Measurements from ENCODE around the gene ASPG. TPM values are rescaled to one million over a fixed set of nuclear protein-coding genes. Genes with fewer than 3 reads are reported as not detected.

The ASPG gene
- total RNA-seq, 1 experiment from 2014 or later, result not detected

DNA sequence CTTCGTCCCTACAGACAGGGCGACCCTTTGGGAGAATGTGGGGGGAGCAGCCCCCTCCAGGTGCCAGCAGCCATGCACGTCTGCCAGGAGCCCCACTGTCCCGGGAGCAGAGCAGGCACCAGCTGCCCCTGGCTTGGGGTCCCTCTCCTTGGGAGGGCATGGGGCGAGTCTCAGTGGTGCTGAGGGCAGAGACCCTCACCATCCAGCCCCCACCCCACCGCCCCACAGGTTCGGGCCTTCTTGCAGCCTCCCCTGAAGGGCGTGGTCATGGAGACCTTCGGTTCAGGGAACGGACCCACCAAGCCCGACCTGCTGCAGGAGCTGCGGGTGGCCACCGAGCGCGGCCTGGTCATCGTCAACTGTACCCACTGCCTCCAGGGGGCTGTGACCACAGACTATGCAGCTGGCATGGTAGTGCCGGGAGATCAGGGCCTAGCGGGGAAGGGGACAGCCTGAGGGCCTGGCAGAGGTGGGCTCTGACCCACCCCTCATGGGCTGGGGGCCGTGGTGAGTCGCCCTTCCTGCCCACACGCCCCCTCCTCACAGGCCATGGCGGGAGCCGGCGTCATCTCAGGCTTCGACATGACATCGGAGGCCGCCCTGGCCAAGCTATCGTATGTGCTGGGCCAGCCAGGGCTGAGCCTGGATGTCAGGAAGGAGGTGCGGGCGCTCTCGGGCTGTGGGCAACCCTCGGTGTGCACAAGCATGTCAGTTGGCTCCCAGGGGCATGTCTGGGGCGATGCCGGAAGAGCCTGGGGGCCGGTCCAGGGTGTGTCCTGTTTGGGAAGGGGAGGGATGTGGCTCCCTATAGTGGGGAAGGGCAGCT, 18.8 kb downstream of the ASPG start:
- no peaks in the 10 kb centered on the region for H3K27me3 Mint-ChIP-seq (ENCODE audit: unreplicated experiment)
- H3K4me3 Mint-ChIP-seq (ENCODE audit: low read depth, unreplicated experiment), result no peak overlapping the region
- BruUV-seq (replicated peaks), result no TSS peak
- no peaks in the 10 kb centered on the region for H3K36me3 Mint-ChIP-seq (ENCODE audit: insufficient read depth, unreplicated experiment)
- no peak overlapping the region for H3K27ac Mint-ChIP-seq (ENCODE audit: unreplicated experiment)
- no peaks in the 10 kb centered on the region for H3K9me3 Mint-ChIP-seq (ENCODE audit: low read depth, unreplicated experiment)
- DNase-seq, result no peak
- intact Hi-C loops (cut with micrococcal nuclease; ENCODE audit: unreplicated experiment), result no loop called here
- TF ChIP-seq CTCF (IDR thresholded peaks at IDR 0.05; ENCODE audit: unreplicated experiment), result no peak
- CTCF ChIA-PET, result interaction anchor here (0.6 to 1.2 kb wide), 2 partner anchors 9 to 1008 kb away, joined by 3 read pairs; no protein-coding TSS in a partner anchor
- peaks cover 8% of the 10 kb centered on the region for H3K4me1 Mint-ChIP-seq (ENCODE audit: low read depth, unreplicated experiment)

DNA sequence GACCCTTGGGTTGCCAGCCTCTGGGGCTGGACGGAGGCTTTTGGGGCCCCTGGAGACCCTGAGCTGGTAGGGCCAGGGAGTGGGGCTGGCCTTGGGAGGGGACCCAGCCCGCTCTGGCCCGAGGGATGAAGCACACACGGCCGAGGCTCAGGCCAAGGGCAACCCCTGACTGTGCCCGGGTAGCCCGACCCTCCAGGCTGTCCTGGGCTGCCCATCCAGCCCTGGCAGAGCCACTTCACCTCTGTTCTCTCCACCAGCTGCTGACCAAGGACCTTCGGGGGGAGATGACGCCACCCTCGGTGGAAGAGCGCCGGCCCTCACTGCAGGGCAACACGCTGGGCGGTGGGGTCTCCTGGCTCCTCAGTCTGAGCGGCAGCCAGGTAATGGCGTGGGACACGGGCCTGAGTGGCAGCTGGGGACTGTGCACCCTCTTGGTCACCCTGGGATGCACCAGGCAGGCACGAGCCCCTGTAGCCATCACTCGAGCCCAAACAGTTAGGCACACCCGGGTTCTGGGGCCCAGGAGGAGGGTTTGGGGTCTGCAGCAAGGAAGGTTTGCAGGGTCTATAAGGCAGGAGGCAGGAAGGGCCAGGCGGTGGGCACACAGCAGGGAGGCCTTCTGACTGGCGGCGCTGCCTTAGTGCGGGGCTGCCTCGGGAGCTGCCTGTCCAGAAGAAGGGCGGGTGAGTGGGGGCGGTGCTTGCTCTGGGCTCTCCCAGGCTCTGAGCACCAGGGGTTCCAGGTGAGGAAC, 19.7 kb downstream of the ASPG start:
- intact Hi-C loops (cut with micrococcal nuclease; ENCODE audit: unreplicated experiment), result no loop called here
- BruUV-seq (replicated peaks), result no TSS peak
- Mint-ChIP-seq H3K36me3 (ENCODE audit: insufficient read depth, unreplicated experiment) (no peaks in the 10 kb centered on the region), H3K27ac (ENCODE audit: unreplicated experiment) (no peak overlapping the region), H3K9me3 (ENCODE audit: low read depth, unreplicated experiment) (no peaks in the 10 kb centered on the region), H3K27me3 (ENCODE audit: unreplicated experiment) (no peaks in the 10 kb centered on the region), H3K4me3 (ENCODE audit: low read depth, unreplicated experiment) (no peak overlapping the region), H3K4me1 (ENCODE audit: low read depth, unreplicated experiment) (peaks cover 6% of the 10 kb centered on the region)
- TF ChIP-seq CTCF (IDR thresholded peaks at IDR 0.05; ENCODE audit: unreplicated experiment), result no peak
- peak; percentile 6 for DNase-seq
- CTCF ChIA-PET, result no interaction called here

DNA sequence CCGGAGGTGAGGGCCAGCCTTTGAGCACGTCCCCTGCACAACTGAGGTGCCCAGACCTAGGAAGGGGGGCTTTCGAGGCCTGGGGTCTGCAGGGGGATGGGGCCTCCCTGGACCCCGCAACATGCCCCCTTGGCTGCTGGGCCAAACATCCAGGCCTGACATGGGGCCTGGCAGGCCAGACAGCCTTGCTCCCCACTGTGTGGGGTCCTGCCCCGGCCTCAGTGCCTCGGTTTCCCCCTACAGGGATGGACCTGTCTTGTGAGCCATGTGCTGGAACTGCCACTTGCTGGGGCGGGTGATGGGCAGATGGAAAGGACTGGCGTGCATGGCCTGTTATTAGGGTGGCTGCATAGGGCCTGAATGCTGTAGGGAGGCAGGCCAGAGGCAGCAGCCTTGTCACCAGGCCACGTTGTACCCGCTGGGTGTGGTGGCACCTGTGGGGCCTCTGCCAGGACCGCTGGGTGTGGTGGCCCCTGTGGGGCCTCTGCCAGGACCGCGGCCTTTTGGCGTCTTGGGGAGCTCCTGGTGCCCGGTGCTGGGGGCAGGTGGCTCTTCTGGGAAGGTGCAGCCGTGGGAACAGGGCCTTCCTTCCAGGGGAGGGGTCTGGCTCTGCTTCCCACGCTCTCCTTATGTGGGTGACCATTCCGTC, 20.4 kb downstream of the ASPG start:
- H3K27ac Mint-ChIP-seq (ENCODE audit: unreplicated experiment), result no peak overlapping the region
- BruUV-seq (replicated peaks), result no TSS peak
- no peak overlapping the region for H3K4me3 Mint-ChIP-seq (ENCODE audit: low read depth, unreplicated experiment)
- peak; percentile 0 for DNase-seq
- no peak for TF ChIP-seq CTCF (IDR thresholded peaks at IDR 0.05; ENCODE audit: unreplicated experiment)
- intact Hi-C loops (cut with micrococcal nuclease; ENCODE audit: unreplicated experiment), result no loop called here
- no peaks in the 10 kb centered on the region for H3K4me1 Mint-ChIP-seq (ENCODE audit: low read depth, unreplicated experiment)
- no peaks in the 10 kb centered on the region for H3K9me3 Mint-ChIP-seq (ENCODE audit: low read depth, unreplicated experiment)
- no peaks in the 10 kb centered on the region for H3K36me3 Mint-ChIP-seq (ENCODE audit: insufficient read depth, unreplicated experiment)
- no peaks in the 10 kb centered on the region for H3K27me3 Mint-ChIP-seq (ENCODE audit: unreplicated experiment)
- CTCF ChIA-PET, result no interaction called here

DNA sequence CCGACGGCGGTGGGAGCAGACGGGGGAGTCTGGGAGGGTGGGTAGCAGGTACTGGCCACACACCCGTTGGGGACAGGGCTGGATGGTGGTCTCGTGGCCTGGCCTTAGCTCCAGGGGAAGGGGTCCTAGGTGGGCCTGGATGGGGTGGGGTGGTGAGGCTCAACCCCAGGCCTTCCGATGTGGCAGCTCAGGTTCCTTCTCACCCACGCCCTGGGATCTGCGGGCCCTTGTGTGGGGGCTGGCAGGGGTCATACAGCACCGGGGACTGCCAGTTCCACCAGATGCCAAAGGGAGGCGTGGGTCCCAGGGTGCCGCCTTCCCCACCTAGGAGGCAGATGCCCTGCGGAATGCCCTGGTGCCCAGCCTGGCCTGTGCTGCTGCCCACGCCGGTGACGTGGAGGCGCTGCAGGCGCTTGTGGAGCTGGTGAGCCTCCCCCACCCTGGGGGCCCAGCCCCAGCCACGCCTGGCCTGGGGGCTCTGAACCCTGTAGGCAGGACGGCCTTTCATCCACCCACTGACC, 21.0 kb downstream of the ASPG start:
- H3K4me3 Mint-ChIP-seq (ENCODE audit: low read depth, unreplicated experiment), result no peak overlapping the region
- H3K36me3 Mint-ChIP-seq (ENCODE audit: insufficient read depth, unreplicated experiment), result no peaks in the 10 kb centered on the region
- CTCF ChIA-PET, result no interaction called here
- intact Hi-C loops (cut with micrococcal nuclease; ENCODE audit: unreplicated experiment), result no loop called here
- TF ChIP-seq CTCF (IDR thresholded peaks at IDR 0.05; ENCODE audit: unreplicated experiment), result no peak
- H3K9me3 Mint-ChIP-seq (ENCODE audit: low read depth, unreplicated experiment), result no peaks in the 10 kb centered on the region
- H3K27ac Mint-ChIP-seq (ENCODE audit: unreplicated experiment), result no peak overlapping the region
- no peaks in the 10 kb centered on the region for H3K4me1 Mint-ChIP-seq (ENCODE audit: low read depth, unreplicated experiment)
- BruUV-seq (replicated peaks), result no TSS peak
- peak; percentile 1 for DNase-seq
- H3K27me3 Mint-ChIP-seq (ENCODE audit: unreplicated experiment), result no peaks in the 10 kb centered on the region

Measured in Calu3 (cell line).